Measurements from ENCODE around the gene ARSG. TPM values are rescaled to one million over a fixed set of nuclear protein-coding genes. Genes with fewer than 3 reads are reported as not detected.
"Not testable (repeated sequence)": the region's sequence is repeated elsewhere in the genome, so short reads cannot be mapped to it uniquely, and the experiment has no call there.

Gene ARSG
- total and polyA plus RNA-seq, 9 of the 15 experiments (the other 6 are each of a cell fraction or from before 2014, with no cell fraction given) = 1.0 to 5.6 (median 1.8) TPM

- Histone ChIP-seq H3K27ac (ENCODE audit: extremely low read depth, low read depth, low read length) (no peak overlapping the region), H3K9me1 (ENCODE audit: control insufficient read depth, insufficient read depth, low read length) (no peaks in the 10 kb centered on the region), H3K9ac (ENCODE audit: insufficient read depth in 1 of 2, low read depth in 2 of 2, low read length in 2 of 2) (no peak overlapping the region), H4K20me1 (replicated peaks; ENCODE audit: control insufficient read depth, insufficient read depth, low read length) (no peaks in the 10 kb centered on the region), H3K4me2 (ENCODE audit: insufficient read depth, low read length) (no peak overlapping the region), H2AFZ (ENCODE audit: low read depth, low read length) (no peak overlapping the region), H3K36me3 (ENCODE audit: control insufficient read depth, insufficient read depth, low read length) (no peaks in the 10 kb centered on the region), H3K4me3 (no peak overlapping the region), H3K9me3 (replicated peaks; ENCODE audit: control insufficient read depth, insufficient read depth, low read depth, low read length) (no peaks in the 10 kb centered on the region; the same call in 1 of the 2 replicates), H3K4me1 (replicated peaks in 1 of 2; ENCODE audit: control insufficient read depth in 2 of 2, insufficient read depth in 2 of 2, low read length in 2 of 2) (no peaks in the 10 kb centered on the region), H3K27me3 (ENCODE audit: control insufficient read depth in 2 of 2, insufficient read depth in 2 of 2, low read length in 2 of 2) (peaks cover under 1 to 38% of the 10 kb centered on the region in 2 experiments; a peak in 3 of 5 replicates), H3K79me2 (ENCODE audit: control insufficient read depth, insufficient read depth, low read length) (no peaks in the 10 kb centered on the region)
- WGBS (ENCODE audit: insufficient coverage, low coverage, missing lambda C conversion rate) = 0% methylated on average over 7 of the region's 7 CpGs
- in situ Hi-C loops (cut with MboI) = no loop called here
- no peak for FAIRE-seq
- CTCF ChIA-PET (ENCODE audit: low intra/inter-chr PET ratio) = interaction anchor here (0.6 kb wide), 1 partner anchor 15 kb away, joined by 3 read pairs; no protein-coding TSS in a partner anchor
- DNase-seq (ENCODE audit: extremely low read depth in 1 of 4, low spot score in 3 of 4) = no peak
- no peak for ATAC-seq
- TF ChIP-seq ZNF24 (IDR thresholded peaks at IDR 0.05) = no peak
- TF ChIP-seq RBFOX2 (IDR thresholded peaks at IDR 0.05; ENCODE audit: low read depth, low read length) = no peak
- intact Hi-C loops (cut with micrococcal nuclease) = no loop called here
- POLR2A ChIA-PET = interaction anchor here (0.7 kb wide), 1 partner anchor 37 kb away, joined by 4 read pairs; no protein-coding TSS in a partner anchor
- no TSS peak for BruUV-seq (replicated peaks)
Observed at GRCh38 chr17:68329331-68329730, 38.0 kb downstream of the ARSG start.

- peak; percentile 68 for TF ChIP-seq ZNF280A (IDR thresholded peaks at IDR 0.05; ENCODE audit: low read depth, partially characterized antibody)
- TF ChIP-seq CBX1 (IDR thresholded peaks at IDR 0.05; ENCODE audit: low read depth) = peak; percentile 51; the same call in 1 of the 2 replicates
- peak; percentile 79 for TF ChIP-seq TRIM28 (IDR thresholded peaks at IDR 0.05)
- peak in 1 of 2 experiments; percentile 72; a peak in 2 of 3 replicates for TF ChIP-seq CBX3 (IDR thresholded peaks at IDR 0.05; ENCODE audit: borderline replicate concordance in 1 of 2, low read length in 2 of 2)
- 0 out of 4 replicates have a peak, but pooled peaks of 1 of the 2 experiments have one; percentile 24 for TF ChIP-seq TRIM24 (IDR thresholded peaks at IDR 0.05)
- peak; percentile 92; the same call in 1 of the 2 replicates for TF ChIP-seq CBX5 (IDR thresholded peaks at IDR 0.05; ENCODE audit: borderline replicate concordance, low read depth)
- H3K9ac ChIP-seq (ENCODE audit: insufficient read depth in 1 of 2, low read depth in 2 of 2, low read length in 2 of 2); in situ Hi-C loops (cut with MboI); H3K9me3 ChIP-seq (replicated peaks; ENCODE audit: control insufficient read depth, insufficient read depth, low read depth, low read length); H4K20me1 ChIP-seq (replicated peaks; ENCODE audit: control insufficient read depth, insufficient read depth, low read length); H3K27ac ChIP-seq (ENCODE audit: extremely low read depth, low read depth, low read length); CTCF ChIA-PET (ENCODE audit: low intra/inter-chr PET ratio); BruUV-seq (replicated peaks); intact Hi-C loops (cut with micrococcal nuclease); FAIRE-seq; H2AFZ ChIP-seq (ENCODE audit: low read depth, low read length); H3K4me3 ChIP-seq; H3K4me2 ChIP-seq (ENCODE audit: insufficient read depth, low read length); H3K9me1 ChIP-seq (ENCODE audit: control insufficient read depth, insufficient read depth, low read length); H3K79me2 ChIP-seq (ENCODE audit: control insufficient read depth, insufficient read depth, low read length); H3K4me1 ChIP-seq (replicated peaks in 1 of 2; ENCODE audit: control insufficient read depth in 2 of 2, insufficient read depth in 2 of 2, low read length in 2 of 2); H3K36me3 ChIP-seq (ENCODE audit: control insufficient read depth, insufficient read depth, low read length); ATAC-seq: not testable (repeated sequence)
- POLR2A ChIA-PET = interaction anchor here (0.6 kb wide), 1 partner anchor 426 kb away, joined by 3 read pairs; no protein-coding TSS in a partner anchor
- peak in 1 of 4 experiments; percentile 25 for DNase-seq (ENCODE audit: extremely low read depth in 1 of 4, low spot score in 3 of 4)
- H3K27me3 ChIP-seq (ENCODE audit: control insufficient read depth in 2 of 2, insufficient read depth in 2 of 2, low read length in 2 of 2) = peaks cover 7 to 37% of the 10 kb centered on the region in 2 experiments; a peak in 4 of 5 replicates
- 2% methylated on average over 12 of the region's 12 CpGs for WGBS (ENCODE audit: insufficient coverage, low coverage, missing lambda C conversion rate)
Observed at GRCh38 chr17:68331932-68332331, 40.6 kb downstream of the ARSG start.
